ENCODE measurements around the gene NUDT7.

- TF ChIP-seq CTCF (IDR thresholded peaks at IDR 0.05) (no peak), NR2C2 (CRISPR knock-in tag; IDR thresholded peaks at IDR 0.05) (no peak), SP1 (CRISPR knock-in tag; conservative IDR thresholded peaks at IDR 0.05) (no peak), USF1 (CRISPR knock-in tag; IDR thresholded peaks at IDR 0.05) (no peak), ZNF232 (CRISPR knock-in tag; IDR thresholded peaks at IDR 0.05) (no peak), FOXP1 (CRISPR knock-in tag; IDR thresholded peaks at IDR 0.05; ENCODE audit: borderline replicate concordance) (no peak), HMGXB4 (CRISPR knock-in tag; IDR thresholded peaks at IDR 0.05) (no peak), TEAD4 (CRISPR knock-in tag; IDR thresholded peaks at IDR 0.05) (no peak), MAX (CRISPR knock-in tag; IDR thresholded peaks at IDR 0.05) (no peak), ZMAT4 (CRISPR knock-in tag; IDR thresholded peaks at IDR 0.05) (no peak), JUN (CRISPR knock-in tag; IDR thresholded peaks at IDR 0.05) (no peak), E2F4 (CRISPR knock-in tag; IDR thresholded peaks at IDR 0.05; ENCODE audit: borderline replicate concordance, low read depth) (no peak), ESRRA (CRISPR knock-in tag; IDR thresholded peaks at IDR 0.05; ENCODE audit: borderline replicate concordance) (no peak), ZBTB43 (CRISPR knock-in tag; IDR thresholded peaks at IDR 0.05) (no peak)
Measured at GRCh38 chr16:77789085-77790008, 67.0 kb downstream of the NUDT7 start.
